ENCODE data around the gene CTIF. TPM values are rescaled to one million over a fixed set of nuclear protein-coding genes. Genes with fewer than 3 reads are reported as not detected.

The CTIF gene
- total RNA-seq, 1 donor from 2014 or later, result 54.8 TPM

- no peak overlapping the region for H3K4me3 ChIP-seq
- H3K36me3 ChIP-seq, result peaks cover 10% of the 10 kb centered on the region
- intact Hi-C loops (cut with DNase I), result no loop called here
- TF ChIP-seq CTCF (IDR thresholded peaks at IDR 0.05), result no peak
- ATAC-seq (no peak), DNase-seq (peak; percentile 32)
- H3K27me3 ChIP-seq (ENCODE audit: low read depth), result no peaks in the 10 kb centered on the region
- no peaks in the 10 kb centered on the region for H3K9me3 ChIP-seq
- H3K27ac ChIP-seq, result no peak overlapping the region
- peaks cover 6% of the 10 kb centered on the region for H3K4me1 ChIP-seq
These were observed 215.7 kb downstream of the CTIF start for GRCh38 chr18:48754559-48754958.

- Histone ChIP-seq H3K36me3 (peaks cover 10% of the 10 kb centered on the region), H3K9me3 (no peaks in the 10 kb centered on the region), H3K27ac (no peak overlapping the region), H3K27me3 (ENCODE audit: low read depth) (no peaks in the 10 kb centered on the region), H3K4me1 (peaks cover 4% of the 10 kb centered on the region), H3K4me3 (no peak overlapping the region)
- DNase-seq, result no peak
- no peak for ATAC-seq
- intact Hi-C loops (cut with DNase I), result no loop called here
- TF ChIP-seq CTCF (IDR thresholded peaks at IDR 0.05), result no peak
These were observed 216.2 kb downstream of the CTIF start for GRCh38 chr18:48754993-48755473.

- H3K27me3 ChIP-seq (ENCODE audit: low read depth), result no peaks in the 10 kb centered on the region
- no peak for ATAC-seq
- intact Hi-C loops (cut with DNase I), result no loop called here
- H3K27ac ChIP-seq, result no peak overlapping the region
- peaks cover 20% of the 10 kb centered on the region for H3K36me3 ChIP-seq
- no peaks in the 10 kb centered on the region for H3K9me3 ChIP-seq
- peaks cover 7% of the 10 kb centered on the region for H3K4me1 ChIP-seq
- DNase-seq, result no peak
- no peak for TF ChIP-seq CTCF (IDR thresholded peaks at IDR 0.05)
- no peak overlapping the region for H3K4me3 ChIP-seq
These were observed 217.8 kb downstream of the CTIF start for GRCh38 chr18:48756511-48757226.

GRCh38 chr18:48757367-48757766 lies 218.5 kb downstream of the CTIF start:
- no peak for DNase-seq
- ATAC-seq, result no peak
- H3K4me3 ChIP-seq, result no peak overlapping the region
- no peaks in the 10 kb centered on the region for H3K27me3 ChIP-seq (ENCODE audit: low read depth)
- H3K36me3 ChIP-seq, result peaks cover 27% of the 10 kb centered on the region
- intact Hi-C loops (cut with DNase I), result no loop called here
- no peak for TF ChIP-seq CTCF (IDR thresholded peaks at IDR 0.05)
- no peak overlapping the region for H3K27ac ChIP-seq
- peaks cover 9% of the 10 kb centered on the region for H3K4me1 ChIP-seq
- no peaks in the 10 kb centered on the region for H3K9me3 ChIP-seq

- TF ChIP-seq CTCF (IDR thresholded peaks at IDR 0.05), result no peak
- H3K4me1 ChIP-seq, result peaks cover 15% of the 10 kb centered on the region
- ATAC-seq (no peak), DNase-seq (peak; percentile 37)
- no peak overlapping the region for H3K27ac ChIP-seq
- H3K9me3 ChIP-seq, result no peaks in the 10 kb centered on the region
- H3K4me3 ChIP-seq, result no peak overlapping the region
- H3K36me3 ChIP-seq, result peaks cover 31% of the 10 kb centered on the region
- intact Hi-C loops (cut with DNase I), result no loop called here
- no peaks in the 10 kb centered on the region for H3K27me3 ChIP-seq (ENCODE audit: low read depth)
These were observed 219.1 kb downstream of the CTIF start for GRCh38 chr18:48757906-48758305.
